ENCODE data around the gene CITED2. TPM values are rescaled to one million over a fixed set of nuclear protein-coding genes. Genes with fewer than 3 reads are reported as not detected.
"Not testable (repeated sequence)": the region's sequence is repeated elsewhere in the genome, so short reads cannot be mapped to it uniquely, and the experiment has no call there.

Gene CITED2
- total RNA-seq, 1 donor from 2014 or later = 72.4 TPM

GRCh38 chr6:139364982-139365379 is 9.5 kb downstream of the CITED2 start:
- Mint-ChIP-seq H3K27ac (ENCODE audit: unreplicated experiment) (no peak overlapping the region), H3K9me3 (ENCODE audit: unreplicated experiment) (no peaks in the 10 kb centered on the region), H3K4me3 (ENCODE audit: unreplicated experiment) (no peak overlapping the region), H3K27me3 (ENCODE audit: unreplicated experiment) (peaks cover 2% of the 10 kb centered on the region), H3K4me1 (ENCODE audit: unreplicated experiment) (peaks cover 42% of the 10 kb centered on the region), H3K36me3 (ENCODE audit: low read depth, unreplicated experiment) (no peaks in the 10 kb centered on the region)
- TF ChIP-seq, protein P1, sequence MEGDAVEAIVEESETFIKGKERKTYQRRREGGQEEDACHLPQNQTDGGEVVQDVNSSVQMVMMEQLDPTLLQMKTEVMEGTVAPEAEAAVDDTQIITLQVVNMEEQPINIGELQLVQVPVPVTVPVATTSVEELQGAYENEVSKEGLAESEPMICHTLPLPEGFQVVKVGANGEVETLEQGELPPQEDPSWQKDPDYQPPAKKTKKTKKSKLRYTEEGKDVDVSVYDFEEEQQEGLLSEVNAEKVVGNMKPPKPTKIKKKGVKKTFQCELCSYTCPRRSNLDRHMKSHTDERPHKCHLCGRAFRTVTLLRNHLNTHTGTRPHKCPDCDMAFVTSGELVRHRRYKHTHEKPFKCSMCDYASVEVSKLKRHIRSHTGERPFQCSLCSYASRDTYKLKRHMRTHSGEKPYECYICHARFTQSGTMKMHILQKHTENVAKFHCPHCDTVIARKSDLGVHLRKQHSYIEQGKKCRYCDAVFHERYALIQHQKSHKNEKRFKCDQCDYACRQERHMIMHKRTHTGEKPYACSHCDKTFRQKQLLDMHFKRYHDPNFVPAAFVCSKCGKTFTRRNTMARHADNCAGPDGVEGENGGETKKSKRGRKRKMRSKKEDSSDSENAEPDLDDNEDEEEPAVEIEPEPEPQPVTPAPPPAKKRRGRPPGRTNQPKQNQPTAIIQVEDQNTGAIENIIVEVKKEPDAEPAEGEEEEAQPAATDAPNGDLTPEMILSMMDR (IDR thresholded peaks at IDR 0.05; ENCODE audit: unreplicated experiment) = no peak
- DNase-seq (ENCODE audit: low spot score) = no peak

DNA sequence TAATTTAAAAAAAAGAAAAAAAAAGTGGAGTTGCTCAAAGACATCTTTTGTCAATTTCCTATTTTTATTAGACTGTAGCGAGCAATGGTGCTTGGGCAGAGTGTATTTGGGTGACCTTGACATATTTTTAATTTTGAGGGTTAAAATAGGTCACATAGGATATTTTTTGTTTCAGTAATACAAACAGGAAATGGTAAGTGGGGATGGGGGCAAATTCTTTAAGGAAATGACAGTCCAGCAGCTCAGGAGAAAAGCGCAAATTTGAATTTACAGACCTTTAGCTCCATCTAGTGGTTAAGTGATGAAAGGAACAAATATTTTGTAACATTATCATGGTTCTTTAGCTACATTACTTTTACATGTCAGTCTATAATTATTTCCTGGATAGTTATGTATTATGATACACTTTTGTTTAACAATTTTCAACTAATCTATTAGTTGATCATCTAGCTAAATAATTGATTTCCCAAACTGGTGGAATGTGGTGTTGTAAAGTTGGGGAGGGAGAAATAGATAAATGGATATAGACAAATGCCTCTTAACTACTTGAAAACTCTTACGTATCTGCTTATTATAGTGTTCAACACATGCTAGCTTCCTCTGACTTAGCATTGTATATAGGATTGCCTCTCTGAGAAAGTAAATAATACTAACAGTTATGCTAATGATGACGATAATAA is 10.0 kb downstream of the CITED2 start:
- DNase-seq (ENCODE audit: low spot score) = no peak
- H3K4me1 Mint-ChIP-seq (ENCODE audit: unreplicated experiment) = peaks cover 36% of the 10 kb centered on the region
- H3K27ac Mint-ChIP-seq (ENCODE audit: unreplicated experiment) = no peak overlapping the region
- TF ChIP-seq, protein P1 (IDR thresholded peaks at IDR 0.05; ENCODE audit: unreplicated experiment) = peak; percentile 88
- peaks cover 2% of the 10 kb centered on the region for H3K27me3 Mint-ChIP-seq (ENCODE audit: unreplicated experiment)
- H3K36me3 Mint-ChIP-seq (ENCODE audit: low read depth, unreplicated experiment) = no peaks in the 10 kb centered on the region
- no peak overlapping the region for H3K4me3 Mint-ChIP-seq (ENCODE audit: unreplicated experiment)
- H3K9me3 Mint-ChIP-seq (ENCODE audit: unreplicated experiment) = no peaks in the 10 kb centered on the region

DNA sequence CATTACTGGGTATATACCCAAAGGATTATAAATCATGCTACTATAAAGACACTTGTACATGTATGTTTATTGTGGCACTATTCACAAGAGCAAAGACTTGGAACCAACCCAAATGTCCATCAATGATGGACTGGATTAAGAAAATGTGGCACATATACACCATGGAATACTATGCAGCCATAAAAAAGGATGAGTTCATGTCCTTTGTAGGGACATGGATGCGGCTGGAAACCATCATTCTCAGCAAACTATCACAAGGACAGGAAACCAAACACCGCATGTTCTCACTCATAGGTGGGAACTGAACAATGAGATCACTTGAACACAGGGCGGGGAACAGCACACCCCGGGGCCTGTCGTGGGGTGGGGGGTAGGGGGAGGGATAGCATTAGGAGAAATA is 10.7 kb downstream of the CITED2 start:
- not testable (repeated sequence) for H3K27ac Mint-ChIP-seq (ENCODE audit: unreplicated experiment); H3K36me3 Mint-ChIP-seq (ENCODE audit: low read depth, unreplicated experiment); DNase-seq (ENCODE audit: low spot score); H3K27me3 Mint-ChIP-seq (ENCODE audit: unreplicated experiment); H3K4me3 Mint-ChIP-seq (ENCODE audit: unreplicated experiment); H3K9me3 Mint-ChIP-seq (ENCODE audit: unreplicated experiment)
- H3K4me1 Mint-ChIP-seq (ENCODE audit: unreplicated experiment) = peaks cover 32% of the 10 kb centered on the region

DNA sequence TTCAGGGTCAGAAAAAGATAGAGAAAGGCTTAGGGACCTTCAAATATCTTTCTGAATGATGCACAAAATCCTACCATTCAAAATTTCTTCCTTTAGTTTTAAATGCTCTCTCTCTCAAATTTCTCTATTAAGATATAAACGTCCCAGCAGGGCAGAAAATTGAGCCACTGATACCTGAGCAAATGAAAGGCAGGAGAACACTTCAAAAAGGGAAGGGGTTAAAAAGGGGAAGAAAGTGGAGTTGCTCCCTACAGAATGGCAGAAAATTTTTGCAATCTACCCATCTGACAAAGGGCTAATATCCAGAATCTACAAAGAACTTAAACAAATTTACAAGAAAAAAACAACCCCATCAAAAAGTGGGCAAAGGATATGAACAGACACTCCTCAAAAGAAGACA is 11.3 kb downstream of the CITED2 start:
- H3K4me3 Mint-ChIP-seq (ENCODE audit: unreplicated experiment); H3K36me3 Mint-ChIP-seq (ENCODE audit: low read depth, unreplicated experiment); H3K27me3 Mint-ChIP-seq (ENCODE audit: unreplicated experiment); DNase-seq (ENCODE audit: low spot score); H3K27ac Mint-ChIP-seq (ENCODE audit: unreplicated experiment); H3K9me3 Mint-ChIP-seq (ENCODE audit: unreplicated experiment): not testable (repeated sequence)
- H3K4me1 Mint-ChIP-seq (ENCODE audit: unreplicated experiment) = peaks cover 27% of the 10 kb centered on the region

GRCh38 chr6:139361211-139361610 is 13.2 kb downstream of the CITED2 start:
- Mint-ChIP-seq H3K36me3 (ENCODE audit: low read depth, unreplicated experiment) (no peaks in the 10 kb centered on the region), H3K4me3 (ENCODE audit: unreplicated experiment) (no peak overlapping the region), H3K9me3 (ENCODE audit: unreplicated experiment) (no peaks in the 10 kb centered on the region), H3K27me3 (ENCODE audit: unreplicated experiment) (no peaks in the 10 kb centered on the region), H3K4me1 (ENCODE audit: unreplicated experiment) (peaks cover 12% of the 10 kb centered on the region), H3K27ac (ENCODE audit: unreplicated experiment) (no peak overlapping the region)
- TF ChIP-seq, protein P1 (IDR thresholded peaks at IDR 0.05; ENCODE audit: unreplicated experiment) = no peak
- DNase-seq (ENCODE audit: low spot score) = no peak

DNA sequence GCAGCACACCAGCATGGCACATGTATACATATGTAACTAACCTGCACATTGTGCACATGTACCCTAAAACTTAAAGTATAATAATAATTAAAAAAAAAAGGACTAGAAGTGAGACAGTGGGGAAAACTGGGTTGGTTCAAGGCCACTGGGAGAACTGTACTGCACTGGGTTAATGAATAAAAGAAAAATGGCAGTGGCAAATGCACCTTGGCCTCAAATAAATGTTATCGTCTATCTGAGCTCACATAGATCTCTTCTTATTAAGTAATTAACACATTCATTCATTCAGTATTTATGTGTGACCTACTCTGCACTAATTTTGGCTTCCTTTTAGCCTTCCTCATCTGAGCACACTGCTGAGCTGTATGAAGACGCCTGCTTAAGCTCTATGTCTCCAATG is 17.5 kb downstream of the CITED2 start:
- no peaks in the 10 kb centered on the region for H3K9me3 Mint-ChIP-seq (ENCODE audit: unreplicated experiment)
- H3K27ac Mint-ChIP-seq (ENCODE audit: unreplicated experiment) = no peak overlapping the region
- TF ChIP-seq, protein P1 (IDR thresholded peaks at IDR 0.05; ENCODE audit: unreplicated experiment) = no peak
- H3K27me3 Mint-ChIP-seq (ENCODE audit: unreplicated experiment) = no peaks in the 10 kb centered on the region
- H3K4me1 Mint-ChIP-seq (ENCODE audit: unreplicated experiment) = no peaks in the 10 kb centered on the region
- no peaks in the 10 kb centered on the region for H3K36me3 Mint-ChIP-seq (ENCODE audit: low read depth, unreplicated experiment)
- H3K4me3 Mint-ChIP-seq (ENCODE audit: unreplicated experiment) = no peak overlapping the region
- DNase-seq (ENCODE audit: low spot score) = no peak
